ENCODE data around the gene PMFBP1. TPM values are rescaled to one million over a fixed set of nuclear protein-coding genes. Genes with fewer than 3 reads are reported as not detected.
A peak's percentile ranks its signal among the peaks of the same experiment; 100 is the strongest.

PMFBP1 gene
- total RNA-seq, 1 donor from 2014 or later: not detected

- Histone ChIP-seq H3K27me3 (no peaks in the 10 kb centered on the region), H3K4me1 (no peaks in the 10 kb centered on the region), H3K9me3 (no peaks in the 10 kb centered on the region), H3K27ac (no peak overlapping the region), H3K4me3 (no peak overlapping the region), H3K36me3 (no peaks in the 10 kb centered on the region)
- intact Hi-C loops (cut with DNase I): no loop called here
- TF ChIP-seq CTCF (IDR thresholded peaks at IDR 0.05): no peak
- DNase-seq (ENCODE audit: low spot score in 2 of 2): no peak
These were observed 42.9 kb upstream of the PMFBP1 start for GRCh38 chr16:72214821-72215220.

- no peak for TF ChIP-seq CTCF (IDR thresholded peaks at IDR 0.05)
- H3K27ac ChIP-seq: no peak overlapping the region
- no peak overlapping the region for H3K4me3 ChIP-seq
- no peaks in the 10 kb centered on the region for H3K4me1 ChIP-seq
- H3K9me3 ChIP-seq: no peaks in the 10 kb centered on the region
- intact Hi-C loops (cut with DNase I): no loop called here
- no peak for DNase-seq (ENCODE audit: low spot score in 2 of 2)
- no peaks in the 10 kb centered on the region for H3K27me3 ChIP-seq
- H3K36me3 ChIP-seq: no peaks in the 10 kb centered on the region
These were observed 39.2 kb upstream of the PMFBP1 start for GRCh38 chr16:72211110-72211509.

- no peak for DNase-seq (ENCODE audit: low spot score in 2 of 2)
- Histone ChIP-seq H3K27ac (no peak overlapping the region), H3K4me1 (no peaks in the 10 kb centered on the region), H3K27me3 (no peaks in the 10 kb centered on the region), H3K36me3 (no peaks in the 10 kb centered on the region), H3K4me3 (no peak overlapping the region), H3K9me3 (no peaks in the 10 kb centered on the region)
- no peak for TF ChIP-seq CTCF (IDR thresholded peaks at IDR 0.05)
- intact Hi-C loops (cut with DNase I): no loop called here
These were observed 38.6 kb upstream of the PMFBP1 start for GRCh38 chr16:72210555-72210954.

GRCh38 chr16:72210072-72210471 is 38.1 kb upstream of the PMFBP1 start:
- Histone ChIP-seq H3K4me1 (no peaks in the 10 kb centered on the region), H3K36me3 (no peaks in the 10 kb centered on the region), H3K27ac (no peak overlapping the region), H3K9me3 (no peaks in the 10 kb centered on the region), H3K4me3 (no peak overlapping the region), H3K27me3 (no peaks in the 10 kb centered on the region)
- no peak for TF ChIP-seq CTCF (IDR thresholded peaks at IDR 0.05)
- no peak for DNase-seq (ENCODE audit: low spot score in 2 of 2)
- intact Hi-C loops (cut with DNase I): no loop called here

GRCh38 chr16:72206299-72206698 is 34.3 kb upstream of the PMFBP1 start:
- no peaks in the 10 kb centered on the region for H3K36me3 ChIP-seq
- no peak for TF ChIP-seq CTCF (IDR thresholded peaks at IDR 0.05)
- no peaks in the 10 kb centered on the region for H3K27me3 ChIP-seq
- H3K27ac ChIP-seq: no peak overlapping the region
- H3K9me3 ChIP-seq: no peaks in the 10 kb centered on the region
- intact Hi-C loops (cut with DNase I): no loop called here
- H3K4me1 ChIP-seq: no peaks in the 10 kb centered on the region
- no peak for DNase-seq (ENCODE audit: low spot score in 2 of 2)
- no peak overlapping the region for H3K4me3 ChIP-seq

GRCh38 chr16:72203401-72203800 is 31.4 kb upstream of the PMFBP1 start:
- H3K27me3 ChIP-seq: no peaks in the 10 kb centered on the region
- H3K36me3 ChIP-seq: no peaks in the 10 kb centered on the region
- H3K4me3 ChIP-seq: no peak overlapping the region
- H3K9me3 ChIP-seq: no peaks in the 10 kb centered on the region
- no peak for TF ChIP-seq CTCF (IDR thresholded peaks at IDR 0.05)
- H3K4me1 ChIP-seq: no peaks in the 10 kb centered on the region
- peak; percentile 16 to 67 for DNase-seq (ENCODE audit: low spot score in 2 of 2)
- H3K27ac ChIP-seq: peak overlapping the region; percentile 34 to 70
- intact Hi-C loops (cut with DNase I): no loop called here

Data from ascending aorta (tissue), 2 donors.